GM21825 (cell line): ENCODE results near the gene LTBP2.

Experiments
- ATAC-seq: cut with Tn5 transposase; IDR thresholded peaks from one replicate; pipeline ENCODE4 v1.9.1; 2021; ENCODE audit warnings: mild to moderate bottlenecking, moderate library complexity; ENCODE audit not compliant: unreplicated experiment

The LTBP2 gene

DNA sequence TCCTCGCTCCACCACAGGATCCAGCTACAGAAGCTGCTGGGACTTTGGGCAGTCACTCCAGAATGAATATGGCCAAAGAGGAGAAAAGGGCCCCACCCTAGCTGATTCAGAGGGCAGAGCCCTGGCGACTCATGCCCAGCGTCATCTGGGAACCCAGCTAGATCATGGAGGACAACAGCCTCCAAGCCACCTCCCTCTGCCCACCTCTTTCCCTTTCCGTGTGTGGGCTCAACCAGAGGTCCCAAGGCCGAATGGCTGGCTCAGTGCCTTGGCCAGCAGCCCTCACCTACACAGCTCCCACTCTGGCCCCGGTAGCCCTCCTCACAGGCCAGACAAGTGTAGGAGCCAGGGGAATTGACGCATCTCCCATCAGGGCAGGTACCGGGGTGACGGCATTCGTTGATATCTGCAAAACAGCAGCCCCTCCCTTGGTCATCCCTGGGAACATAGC, 101.1 kb downstream of the LTBP2 start:
- no peak for ATAC-seq

DNA sequence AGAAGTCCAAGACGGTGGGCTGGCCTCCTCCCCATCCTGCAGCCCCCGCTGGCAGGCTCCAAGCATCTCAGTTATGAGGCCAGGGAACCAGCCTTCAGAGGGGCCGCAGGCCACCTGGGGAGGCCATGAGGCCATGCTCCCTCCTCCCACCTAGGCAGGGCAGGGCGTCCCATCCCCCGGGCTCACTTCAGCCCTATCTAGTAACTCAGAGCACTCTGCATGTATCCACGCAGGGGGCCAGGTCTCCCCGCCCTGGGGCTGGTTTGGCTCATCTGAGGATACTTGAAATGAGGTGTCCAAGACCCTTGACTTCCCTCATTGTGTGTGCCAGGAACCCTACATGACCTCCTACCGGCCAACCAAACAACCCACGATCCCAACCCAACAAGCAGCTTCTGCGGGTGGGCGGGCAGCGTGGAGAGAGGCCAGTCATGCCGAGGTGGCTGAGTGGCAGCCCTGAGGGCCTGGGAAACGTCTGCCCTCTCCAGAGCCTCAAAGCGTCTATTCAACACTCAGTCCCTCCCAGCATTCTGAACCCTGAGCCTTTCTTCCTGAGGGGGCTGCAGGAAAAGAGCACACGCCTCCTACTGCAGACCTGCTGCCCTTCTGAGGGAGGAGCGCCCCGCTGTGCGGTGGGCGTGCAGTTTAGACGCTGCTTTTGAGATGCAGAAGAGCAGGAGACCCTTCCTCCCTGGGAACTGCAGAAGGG, 101.7 kb downstream of the LTBP2 start:
- no peak for ATAC-seq

DNA sequence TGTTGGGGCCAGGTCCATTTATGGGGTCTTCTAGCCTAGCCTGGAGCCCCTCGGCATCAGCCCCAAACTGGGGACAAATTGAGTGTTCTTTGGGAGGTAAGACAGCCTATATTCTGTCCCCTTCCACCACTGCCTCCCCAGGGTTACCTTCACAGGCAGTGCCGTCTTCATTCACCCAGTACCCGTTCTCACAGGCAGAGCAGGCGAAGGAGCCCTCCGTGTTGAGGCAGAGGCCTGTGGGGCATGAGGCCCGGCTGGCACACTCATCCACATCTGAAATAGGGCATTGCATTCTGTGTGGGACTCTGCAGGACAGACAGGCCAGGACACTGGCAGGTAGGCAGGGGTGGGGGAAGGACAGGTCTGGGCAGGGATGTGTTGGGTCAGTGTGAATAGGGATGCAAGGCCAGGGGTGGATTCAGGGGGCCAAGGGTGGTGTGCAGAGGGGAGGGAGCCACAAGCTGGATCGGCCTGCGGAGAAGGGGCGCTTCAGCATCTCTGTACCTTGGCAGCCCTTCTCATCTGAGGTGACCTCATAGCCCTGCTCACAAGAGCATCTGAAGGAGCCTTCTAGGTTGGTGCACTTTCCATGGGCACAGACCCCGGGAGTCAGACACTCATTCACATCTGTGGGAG, 102.3 kb downstream of the LTBP2 start:
- no peak for ATAC-seq

DNA sequence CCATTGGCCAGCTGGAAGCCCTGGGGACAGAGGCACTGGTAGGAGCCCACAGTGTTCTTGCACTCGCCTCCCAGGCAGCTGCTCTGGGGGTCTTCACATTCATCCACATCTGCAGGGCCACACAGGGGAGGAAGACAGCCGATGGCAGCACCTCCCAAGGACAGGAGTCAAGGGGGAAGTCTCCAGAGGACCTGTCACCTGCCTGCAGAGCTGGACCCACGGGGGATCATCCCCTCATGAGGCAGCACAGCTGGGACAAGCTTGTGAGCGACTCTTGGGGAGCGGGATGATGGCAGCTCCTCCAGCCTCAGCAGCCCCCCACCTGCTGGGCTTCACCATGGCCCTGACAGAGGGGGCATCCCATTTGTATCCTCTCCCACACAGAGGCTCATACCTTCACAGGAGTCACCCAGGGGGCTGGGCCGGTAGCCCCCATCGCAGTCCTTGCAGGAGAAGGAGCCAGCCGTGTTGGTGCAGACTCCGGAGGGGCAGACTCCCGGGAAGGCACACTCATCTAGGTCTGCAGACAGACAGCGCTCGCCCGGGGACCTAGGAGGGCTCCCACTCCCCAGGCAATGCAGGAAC, 103.1 kb downstream of the LTBP2 start:
- ATAC-seq = no peak

DNA sequence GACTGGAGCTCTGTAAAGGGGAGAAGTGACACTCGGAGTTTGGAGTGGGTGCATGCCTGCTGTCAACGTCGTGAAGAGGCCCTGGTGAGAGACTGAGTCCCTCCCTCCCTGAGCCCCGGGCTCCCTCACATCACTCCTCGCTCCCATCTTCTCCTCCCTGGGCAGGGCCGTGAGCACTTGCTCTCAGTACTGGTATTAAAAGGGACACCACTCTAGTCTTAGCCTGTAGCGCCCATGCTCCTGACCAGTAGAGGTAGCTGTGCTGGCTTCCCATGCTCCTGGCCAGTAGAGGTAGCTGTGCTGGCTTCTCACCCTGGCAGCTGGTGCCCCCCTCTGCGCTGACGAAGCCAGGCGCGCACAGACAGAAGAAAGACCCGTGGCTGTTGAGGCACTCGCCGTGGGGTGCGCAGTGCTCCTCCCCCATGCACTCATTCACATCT, 103.7 kb downstream of the LTBP2 start:
- ATAC-seq = no peak

DNA sequence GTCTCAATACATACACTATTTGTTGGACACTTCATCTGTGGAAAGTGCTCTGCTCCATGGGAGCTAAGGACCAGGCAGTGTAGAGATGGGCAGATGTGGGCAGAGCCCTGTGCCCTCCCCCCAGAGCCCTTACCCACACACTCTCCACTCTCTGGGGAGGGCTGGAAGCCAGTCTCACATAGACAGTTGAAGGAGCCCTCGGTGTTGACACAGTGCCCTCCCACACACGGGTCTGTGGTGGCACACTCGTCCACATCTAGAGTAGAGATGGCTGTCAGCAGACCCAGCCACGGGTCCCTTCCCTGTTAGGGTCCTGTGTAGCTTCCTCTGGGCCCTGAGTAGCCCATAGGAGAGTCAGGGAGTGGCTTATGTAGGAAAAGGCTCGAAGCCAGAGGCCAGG, 104.2 kb downstream of the LTBP2 start:
- no peak for ATAC-seq

DNA sequence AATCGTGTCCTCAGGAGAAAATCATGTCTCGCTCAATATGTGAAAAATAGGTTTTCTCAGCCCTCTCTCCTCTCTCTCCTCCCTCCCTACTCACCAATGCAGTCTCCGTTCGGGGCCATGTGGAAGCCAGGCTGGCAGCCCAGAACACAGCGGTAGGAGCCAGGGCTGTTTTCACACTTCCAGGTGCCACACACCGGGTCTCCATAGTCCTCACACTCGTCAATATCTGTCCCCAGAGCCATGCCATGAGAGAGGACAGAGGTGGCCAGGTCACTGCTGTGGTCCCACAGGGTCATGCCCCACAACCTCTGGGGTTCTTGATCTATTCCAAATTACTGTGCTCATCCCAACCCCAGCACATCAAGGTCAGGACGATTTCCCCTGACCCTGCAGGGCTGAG, 105.0 kb downstream of the LTBP2 start:
- ATAC-seq = no peak

DNA sequence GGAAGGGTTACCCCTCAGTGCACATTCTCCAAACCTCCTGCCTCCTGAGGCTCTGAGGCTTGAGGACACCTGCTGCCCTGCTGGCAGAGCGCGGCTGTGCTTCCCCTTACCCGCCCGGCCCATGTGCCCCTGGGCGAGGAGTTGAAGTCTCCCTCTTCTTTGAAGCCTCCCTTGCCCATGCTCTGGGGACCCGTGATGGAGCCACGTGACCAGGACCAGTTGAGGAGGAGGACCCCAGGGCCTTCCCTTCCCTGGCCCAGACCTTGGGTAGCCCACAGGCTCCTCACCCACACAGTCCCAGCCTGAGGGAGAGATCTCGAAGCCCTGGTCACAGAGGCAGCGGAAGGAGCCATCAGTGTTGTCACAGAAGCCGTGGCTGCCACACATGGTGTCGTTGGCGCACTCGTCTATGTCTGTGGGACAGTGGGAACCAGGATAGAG, 105.6 kb downstream of the LTBP2 start:
- ATAC-seq = no peak

DNA sequence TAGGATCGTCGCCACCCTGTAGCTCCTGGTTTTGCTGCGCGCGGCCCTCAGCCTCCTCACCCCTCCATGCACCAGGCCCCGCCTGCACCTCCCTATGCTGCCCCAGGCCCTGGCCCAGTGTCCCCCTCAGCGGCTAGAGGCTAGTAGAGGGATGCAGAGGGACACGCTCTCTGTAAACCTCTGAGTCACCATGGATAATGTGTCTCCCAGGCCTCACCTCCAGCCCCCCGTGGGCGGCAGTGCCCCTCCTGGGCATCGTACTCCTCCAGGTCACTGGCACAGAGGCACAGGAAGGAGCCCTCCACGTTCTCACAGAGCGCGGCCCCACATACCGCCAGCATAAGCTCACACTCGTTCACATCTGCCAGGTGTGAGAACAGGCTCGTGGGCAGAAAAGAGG, 106.2 kb downstream of the LTBP2 start:
- no peak for ATAC-seq

DNA sequence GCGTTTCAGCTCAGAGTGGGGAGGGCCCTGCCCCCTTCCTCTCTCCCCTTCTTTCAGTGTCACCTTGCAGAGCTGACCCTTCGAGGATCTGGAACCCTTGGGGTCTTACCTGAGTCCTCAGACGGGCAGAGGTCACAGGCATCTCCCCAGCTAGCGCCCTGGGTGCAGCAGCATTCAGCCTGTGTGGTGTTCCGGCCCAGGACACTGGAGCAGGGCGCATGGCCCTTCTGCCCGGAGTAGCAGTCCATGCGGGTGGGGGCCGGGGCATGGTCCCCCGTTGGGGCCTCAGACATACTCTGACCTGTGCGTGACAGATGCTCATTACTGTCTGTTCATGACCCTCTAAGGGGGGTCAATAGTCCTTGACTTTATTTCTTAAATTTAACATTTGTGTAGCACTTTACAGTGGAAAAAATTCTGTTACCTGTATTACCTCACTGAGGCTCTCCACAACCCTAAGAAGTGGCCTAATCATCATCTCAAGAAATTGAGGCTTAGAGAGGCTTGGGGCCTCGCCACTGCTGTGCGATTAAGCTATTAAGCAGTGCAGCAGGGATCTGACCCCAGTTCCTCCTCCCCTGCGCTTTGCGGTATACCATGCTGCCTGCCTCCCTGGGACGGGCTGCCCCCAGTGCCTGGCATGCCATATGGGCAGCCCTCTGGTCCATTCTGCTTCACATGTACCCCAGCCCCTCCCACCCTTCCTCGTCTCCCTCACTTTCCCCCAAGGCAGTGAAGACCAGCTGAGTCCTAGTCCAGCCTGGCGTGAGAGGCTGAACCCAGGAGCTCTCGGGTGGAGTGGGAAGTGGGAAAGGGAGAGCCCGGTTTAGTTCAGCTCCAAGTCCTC, 106.9 kb downstream of the LTBP2 start:
- no peak for ATAC-seq

DNA sequence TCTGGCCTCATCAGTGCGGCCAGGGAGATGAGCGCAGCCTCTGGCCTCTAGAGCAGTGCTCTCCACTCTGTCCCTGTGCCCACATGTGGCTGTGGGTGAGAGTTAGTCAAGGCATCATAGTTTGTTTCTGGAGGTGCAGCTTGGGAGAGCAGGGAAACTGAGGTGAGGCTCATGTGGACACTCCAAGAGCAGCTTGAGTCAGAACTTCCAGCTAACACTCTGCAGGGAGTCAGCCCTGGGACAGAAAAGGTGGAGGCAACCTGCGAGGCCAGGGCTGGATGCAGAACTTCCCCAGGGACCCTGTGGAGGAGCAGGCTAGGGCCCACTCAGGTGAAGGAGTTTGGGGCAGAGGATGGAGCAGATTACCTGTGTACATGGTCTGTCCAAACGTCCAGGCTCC, 107.6 kb downstream of the LTBP2 start:
- ATAC-seq = no peak

DNA sequence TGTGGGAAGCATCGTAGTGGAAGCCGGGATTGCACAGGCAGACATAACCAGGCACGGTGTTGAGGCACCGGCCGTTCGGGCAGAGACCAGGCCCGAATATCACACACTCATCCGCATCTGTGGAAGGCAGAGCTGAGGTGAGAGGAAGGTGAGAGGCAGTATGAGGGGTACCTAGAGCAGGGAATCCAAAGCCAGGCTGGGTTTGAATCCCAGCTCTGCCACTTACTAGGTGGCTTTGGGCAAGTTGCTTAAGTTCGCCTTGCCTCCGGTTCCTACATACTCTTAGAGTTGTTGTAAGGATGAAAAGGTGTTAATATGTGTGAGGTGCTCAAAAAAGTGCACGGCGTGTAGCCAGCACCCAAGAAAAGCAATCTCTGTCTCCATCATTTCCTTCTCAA, 108.1 kb downstream of the LTBP2 start:
- no peak for ATAC-seq

DNA sequence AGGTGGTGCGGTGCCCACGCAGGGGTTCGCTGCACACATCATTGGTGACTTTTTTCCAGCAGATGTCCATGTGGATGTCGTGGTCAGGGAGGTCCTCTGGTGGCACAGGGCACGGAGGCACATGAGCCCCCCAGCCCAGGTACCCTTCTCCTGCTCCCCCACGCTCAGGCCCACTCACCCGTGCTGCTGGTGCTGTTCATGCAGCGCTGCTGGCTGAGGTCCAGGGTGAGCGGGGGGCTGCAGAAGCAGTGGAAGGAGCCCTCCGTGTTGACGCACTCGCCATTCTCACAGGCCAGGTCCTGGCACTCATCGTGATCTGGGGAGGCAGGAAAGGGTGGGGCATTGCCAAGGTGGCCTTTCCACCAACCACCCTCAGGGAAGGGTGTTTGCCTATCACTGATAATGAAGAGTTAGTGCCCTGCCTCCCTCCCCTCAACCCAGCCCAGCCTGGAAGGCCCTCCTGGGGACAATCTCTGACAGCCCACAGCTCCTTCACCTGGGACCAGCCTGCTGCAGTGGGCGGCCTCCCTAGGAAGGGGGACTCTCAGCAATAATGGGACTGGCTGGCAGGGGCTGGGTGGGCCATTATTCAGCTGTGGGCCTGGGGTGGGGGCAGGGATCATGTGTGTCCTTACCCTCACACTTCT, 108.6 kb downstream of the LTBP2 start:
- no peak for ATAC-seq

DNA sequence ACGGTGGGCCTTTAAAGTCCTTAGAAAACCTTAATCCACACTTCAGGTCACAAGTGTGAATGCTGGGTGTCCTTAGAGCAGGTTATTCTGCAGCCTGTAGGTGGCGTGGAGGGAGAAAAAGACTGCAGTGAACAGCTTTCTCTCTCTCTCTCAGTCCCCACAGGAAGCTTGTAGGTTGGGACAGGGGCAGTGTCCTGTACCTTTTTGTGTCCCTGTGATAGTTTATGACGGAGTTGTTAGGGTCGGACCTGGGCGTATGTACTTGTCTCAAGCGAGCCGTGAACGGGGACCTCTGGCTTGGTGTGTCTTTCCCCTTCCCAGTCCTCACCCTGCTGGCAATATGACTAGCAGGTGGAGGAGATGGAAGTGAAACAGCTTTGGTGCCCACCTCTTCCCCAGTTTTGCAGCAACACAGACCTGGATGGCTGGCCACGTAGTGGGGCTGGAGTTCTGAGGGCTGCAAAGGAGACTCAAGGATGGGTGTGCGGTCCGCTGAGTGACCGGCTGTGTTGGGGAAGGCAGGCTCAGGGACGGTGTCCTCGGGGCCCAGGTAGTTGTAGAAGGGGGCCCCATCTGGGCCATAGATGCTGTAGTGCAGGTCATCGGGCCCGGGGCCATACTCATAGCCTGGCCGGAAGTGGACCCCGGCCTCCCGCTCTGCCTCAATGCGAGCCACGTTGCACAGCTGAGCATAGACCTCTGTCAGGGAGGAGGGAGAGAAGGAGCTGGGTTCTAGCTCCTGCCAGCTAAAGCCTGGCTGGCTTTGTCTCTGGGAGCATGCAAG, 109.6 kb downstream of the LTBP2 start:
- ATAC-seq = no peak

DNA sequence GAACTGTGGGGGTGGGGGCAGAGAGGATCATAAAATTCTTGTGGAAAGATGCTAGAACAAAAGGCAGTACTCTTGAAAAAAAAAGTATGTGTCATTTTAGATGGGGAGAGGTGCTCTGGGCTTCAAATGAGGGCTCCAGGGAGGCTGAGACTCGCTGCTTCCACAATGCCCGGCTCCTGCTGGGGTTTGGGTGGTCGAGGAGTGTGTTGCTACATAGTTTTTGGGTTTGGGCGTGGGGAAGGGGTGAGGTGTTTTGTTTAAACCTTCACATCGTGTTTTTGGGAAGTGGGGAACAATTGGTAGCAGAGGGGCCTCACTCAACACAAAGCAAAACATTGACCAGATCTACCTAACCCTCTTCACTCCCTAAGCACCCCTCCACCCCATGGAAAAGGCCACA, 110.3 kb downstream of the LTBP2 start:
- ATAC-seq = no peak

DNA sequence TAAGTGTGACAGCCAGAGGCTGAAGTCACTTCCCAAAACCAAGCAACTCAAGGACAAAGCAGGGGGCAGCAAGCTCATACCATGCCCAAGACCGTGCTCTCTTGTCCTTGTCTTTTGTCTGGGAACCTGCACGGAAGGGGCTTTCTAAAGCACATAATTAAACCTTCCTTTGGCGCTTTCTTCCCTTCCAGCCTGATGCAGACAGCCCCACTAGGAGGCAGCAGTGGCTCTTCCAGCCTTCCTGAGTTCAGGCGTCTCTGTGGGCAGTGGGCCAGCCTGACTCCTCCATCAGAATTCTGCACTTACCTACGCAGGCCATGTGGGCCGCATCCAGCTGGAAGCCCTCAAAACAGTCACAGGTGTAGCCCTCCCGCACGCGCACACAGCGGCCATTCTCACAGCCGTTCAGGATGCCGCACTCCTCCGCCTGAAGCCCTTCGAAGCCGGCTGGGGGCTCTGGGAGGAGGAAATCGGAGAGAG, 110.9 kb downstream of the LTBP2 start:
- no peak for ATAC-seq

DNA sequence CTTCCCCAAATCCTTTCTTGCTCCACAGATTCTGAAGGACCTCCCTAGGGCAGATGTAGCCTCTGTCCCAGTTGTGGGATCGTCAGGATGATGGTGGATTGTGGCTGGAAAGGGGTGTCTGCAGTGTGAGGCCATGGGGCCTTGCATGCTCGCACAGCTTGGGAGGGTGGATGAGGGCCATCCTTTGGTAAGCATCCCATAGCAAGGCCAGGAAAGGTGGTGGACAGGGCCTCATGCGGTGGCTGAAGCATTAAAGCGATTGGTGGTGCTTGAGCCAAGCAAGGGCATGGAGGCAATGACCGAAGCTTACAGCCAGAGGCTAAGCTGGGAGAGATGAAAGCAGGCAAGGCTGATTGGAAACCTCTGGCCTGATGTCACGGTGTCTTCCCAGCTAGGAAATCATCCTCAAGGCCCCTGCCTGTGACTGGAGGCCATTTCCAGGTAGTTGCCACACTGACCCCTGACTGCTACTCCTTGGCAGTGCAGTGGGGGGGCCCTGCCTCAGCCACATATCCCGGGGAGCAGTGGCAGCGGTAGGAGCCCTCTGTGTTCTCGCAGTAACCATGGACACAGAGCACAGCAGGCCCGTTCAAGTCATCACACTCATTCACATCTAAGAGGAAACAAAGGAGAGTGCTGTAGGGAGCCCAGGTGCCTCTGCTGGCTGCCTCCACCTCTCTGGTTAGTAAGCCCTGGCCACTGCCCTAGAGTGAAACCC, 111.5 kb downstream of the LTBP2 start:
- ATAC-seq = no peak

DNA sequence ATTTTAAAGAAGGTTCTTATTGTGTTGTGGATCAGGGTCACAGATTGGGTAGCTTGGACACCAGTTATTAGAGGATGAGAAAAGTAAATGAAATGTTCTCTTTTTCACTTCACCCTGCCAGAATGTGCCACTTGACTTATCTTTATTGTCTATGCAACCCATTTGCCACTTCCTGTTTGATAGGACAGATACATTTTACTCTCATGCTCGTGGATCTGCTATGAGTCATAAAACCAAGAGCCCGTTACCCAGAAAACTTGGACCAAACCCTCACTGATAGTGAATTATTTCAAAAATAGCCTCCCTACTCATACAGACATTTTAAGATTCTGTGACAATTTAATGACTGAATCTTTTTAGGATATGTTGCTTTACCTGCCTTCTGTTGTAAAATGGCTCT, 116.7 kb downstream of the LTBP2 start:
- no peak for ATAC-seq
